ENCODE measurements around the gene FGL2.
"Not testable (repeated sequence)": the region's sequence is repeated elsewhere in the genome, so short reads cannot be mapped to it uniquely, and the experiment has no call there.

The FGL2 gene

DNA sequence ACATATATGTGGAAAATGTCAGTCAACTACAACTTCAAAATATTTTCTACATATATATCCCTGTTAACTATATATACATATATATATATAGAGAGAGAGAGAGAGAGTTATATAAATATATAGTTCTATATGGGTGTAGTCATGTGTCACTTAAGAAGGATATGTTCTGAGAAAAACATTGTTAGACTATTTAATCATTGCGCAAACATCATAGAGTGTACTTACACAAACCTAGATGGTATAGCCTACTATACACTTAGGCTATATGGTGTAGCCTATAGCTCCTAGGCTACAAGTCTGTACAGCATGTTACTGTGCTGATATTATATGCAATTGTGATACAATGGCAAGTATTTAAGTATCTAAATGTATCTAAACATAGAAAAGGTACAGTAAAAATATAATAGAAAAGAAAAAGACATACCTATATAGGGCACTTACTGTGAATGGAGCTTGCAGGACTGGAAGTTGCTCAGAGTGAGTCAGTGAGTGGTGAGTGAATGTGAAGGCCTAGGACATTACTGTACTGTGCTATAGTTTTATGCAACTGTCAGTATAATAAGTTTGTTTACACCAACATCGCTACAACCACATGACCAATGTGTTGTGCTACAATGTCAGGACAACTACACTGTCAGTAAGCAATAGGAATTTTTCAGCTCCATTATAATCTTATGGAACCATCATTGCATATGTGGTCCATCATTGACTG lies 18.0 kb upstream of the FGL2 start:
- no peak overlapping the region for H3K4me3 ChIP-seq (ENCODE audit: low read length)
- DNase-seq (ENCODE audit: low read depth, low spot score) = no peak

DNA sequence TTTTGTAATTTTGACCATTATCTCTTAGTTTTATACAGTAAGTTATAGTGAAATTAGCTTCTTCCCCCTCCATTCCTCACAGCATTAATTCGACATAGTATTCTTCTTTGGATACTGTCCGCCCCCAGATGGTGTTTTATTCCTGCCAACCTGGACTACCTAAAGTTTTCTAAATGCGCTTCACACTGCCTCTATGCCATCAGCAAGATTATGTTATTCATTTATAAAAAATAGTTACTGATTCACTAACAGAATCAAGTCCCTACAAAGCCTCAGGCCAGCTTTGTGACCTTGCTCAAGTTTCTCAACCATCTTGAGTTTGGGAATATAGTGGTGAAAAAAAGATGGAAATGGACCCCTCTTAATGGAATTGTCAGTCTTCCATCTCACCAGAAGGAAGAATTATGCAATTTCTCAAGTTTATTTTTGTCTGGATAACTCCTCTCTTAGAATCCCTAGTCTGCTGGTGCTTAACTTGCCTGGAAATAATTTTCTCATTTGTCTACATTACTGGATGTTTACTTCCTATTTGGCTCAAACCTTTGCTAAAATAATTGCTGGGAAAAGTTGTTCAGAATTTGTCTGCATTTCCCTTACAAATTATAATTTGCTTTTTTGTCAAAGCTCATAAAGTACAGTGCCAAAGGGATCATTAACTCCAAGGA lies 16.7 kb upstream of the FGL2 start:
- no peak overlapping the region for H3K4me3 ChIP-seq (ENCODE audit: low read length)
- DNase-seq (ENCODE audit: low read depth, low spot score) = no peak

DNA sequence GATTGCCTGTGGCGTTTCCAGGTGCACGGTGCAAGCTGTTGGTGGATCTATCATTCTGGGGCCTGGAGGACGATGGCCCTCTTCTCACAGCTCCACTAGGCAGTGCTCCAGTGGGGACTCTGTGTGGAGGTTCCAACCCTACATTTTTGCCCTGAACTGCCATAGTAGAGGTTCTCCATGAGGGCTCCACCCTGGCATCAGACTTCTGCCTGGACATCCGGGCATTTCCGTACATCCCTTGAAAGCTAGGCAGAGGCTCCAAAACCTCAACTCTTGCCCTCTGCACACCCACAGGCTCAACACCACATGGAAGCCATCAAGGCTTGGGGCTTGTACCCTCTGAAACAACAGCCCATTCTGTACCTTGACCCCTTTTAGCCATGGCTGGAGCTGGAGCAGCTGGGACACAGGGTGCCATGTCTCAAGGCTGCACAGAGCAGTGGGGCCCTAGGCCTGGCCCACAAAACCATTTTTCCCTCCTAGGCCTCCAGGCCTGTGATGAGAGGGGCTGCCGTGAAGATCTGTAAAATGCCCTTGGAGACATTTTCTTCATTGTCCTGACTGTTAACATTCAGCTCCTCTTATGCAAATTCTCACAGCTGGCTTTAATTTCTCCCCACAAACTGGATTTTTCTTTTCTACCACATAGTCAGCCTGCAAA lies 10.0 kb upstream of the FGL2 start:
- no peak for DNase-seq (ENCODE audit: low read depth, low spot score)
- H3K4me3 ChIP-seq (ENCODE audit: low read length) = no peak overlapping the region

DNA sequence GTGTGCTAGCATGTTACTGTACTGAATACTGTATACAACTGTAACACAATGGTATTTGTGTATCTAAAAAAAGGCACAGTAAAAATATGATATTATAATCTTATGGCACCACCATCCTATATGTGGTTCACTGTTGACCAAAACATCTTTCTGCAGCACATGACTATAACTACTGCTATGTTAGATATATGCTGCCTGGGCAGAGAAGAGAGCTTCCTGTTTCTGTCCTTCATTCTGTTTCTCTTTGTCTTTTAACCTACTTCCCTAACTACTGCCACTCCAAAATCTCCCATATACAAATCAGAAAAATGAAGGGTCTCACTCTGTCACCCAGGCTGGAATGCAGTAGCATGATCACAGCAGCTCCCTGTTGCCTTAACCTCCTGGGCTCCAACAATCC lies 8.8 kb upstream of the FGL2 start:
- no peak for DNase-seq (ENCODE audit: low read depth, low spot score)
- H3K4me3 ChIP-seq (ENCODE audit: low read length) = no peak overlapping the region

DNA sequence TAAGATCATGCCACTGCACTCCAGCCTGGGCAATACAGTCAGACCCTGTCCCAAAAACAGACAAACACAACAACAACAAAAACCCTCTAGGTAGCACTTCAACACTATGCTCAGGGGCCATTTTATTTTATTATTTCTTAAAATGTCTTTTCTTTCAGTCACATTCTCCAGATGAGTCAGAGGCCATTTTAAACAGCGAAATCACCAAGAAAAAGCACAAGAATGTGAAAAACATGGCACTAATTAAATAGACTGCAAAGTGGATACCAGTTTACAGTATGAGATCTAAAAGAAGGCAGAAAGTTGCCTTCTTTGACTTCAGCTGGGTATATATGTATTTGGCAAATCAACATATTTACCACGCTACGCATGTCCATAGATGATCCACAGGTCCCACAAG lies 6.1 kb upstream of the FGL2 start:
- DNase-seq (ENCODE audit: low read depth, low spot score) = no peak
- H3K4me3 ChIP-seq (ENCODE audit: low read length) = no peak overlapping the region

DNA sequence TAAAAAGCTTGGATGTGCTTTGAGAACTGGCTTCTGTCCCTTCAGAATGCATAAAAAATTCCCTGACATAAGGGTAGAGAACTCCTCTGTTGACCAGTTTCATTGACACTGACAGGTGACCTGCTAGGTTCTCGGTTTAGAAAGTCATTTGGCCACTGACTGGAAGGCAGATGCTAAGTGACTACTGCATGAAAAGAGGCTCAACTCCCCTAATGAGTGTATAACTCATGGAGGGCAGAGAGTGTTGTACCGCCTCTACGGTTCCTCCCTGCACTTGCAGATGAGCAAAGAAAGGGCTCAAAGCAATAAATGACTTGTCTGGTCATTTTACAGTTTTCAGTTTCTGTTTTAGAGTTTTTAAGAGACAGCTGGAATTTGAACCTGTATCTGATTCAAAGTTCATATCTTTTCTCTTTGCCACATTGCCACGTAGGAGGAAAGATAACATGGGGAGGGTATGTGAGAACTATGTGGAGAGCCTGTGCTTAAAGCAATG lies 2.9 kb upstream of the FGL2 start:
- DNase-seq (ENCODE audit: low read depth, low spot score) = no peak
- no peak overlapping the region for H3K4me3 ChIP-seq (ENCODE audit: low read length)

DNA sequence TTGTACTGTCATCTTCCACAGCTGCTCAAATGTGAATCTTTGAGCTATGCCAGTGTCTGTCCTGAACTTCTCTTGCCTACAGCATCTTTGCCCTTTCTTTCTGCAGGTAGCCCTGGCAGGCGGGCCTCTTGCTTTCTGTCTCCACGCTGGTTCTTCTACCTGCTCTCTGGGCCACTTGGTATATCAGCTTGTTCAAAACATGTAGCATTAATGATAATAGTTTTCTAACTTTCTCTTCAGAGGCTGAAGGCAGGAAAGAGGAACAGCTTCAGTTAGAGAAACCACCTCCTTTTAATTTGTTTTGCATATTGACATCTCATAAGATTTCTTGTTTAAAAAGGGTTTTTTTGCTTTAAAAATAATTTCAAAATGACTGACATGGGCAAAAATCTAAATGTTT lies 923 bp upstream of the FGL2 start:
- DNase-seq (ENCODE audit: low read depth, low spot score) = no peak
- H3K4me3 ChIP-seq (ENCODE audit: low read length) = no peak overlapping the region

DNA sequence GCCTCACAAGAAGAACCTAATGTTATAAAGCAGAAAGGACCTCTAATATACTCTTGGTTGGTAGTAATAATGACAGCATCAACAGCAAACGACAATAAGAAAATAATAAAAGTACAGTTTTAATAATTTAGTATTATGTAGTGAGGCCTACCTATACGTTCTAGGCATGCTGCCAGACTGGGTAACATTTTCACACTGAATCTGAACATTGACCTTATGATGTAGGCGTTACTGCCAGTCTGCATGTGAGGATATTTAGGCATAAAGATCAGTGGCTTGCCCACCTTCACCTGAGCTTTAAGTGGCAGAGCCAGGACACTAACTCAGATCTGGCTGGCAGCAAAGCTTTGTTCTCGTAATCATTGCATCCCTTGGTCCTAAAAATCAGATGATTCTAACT lies 2.5 kb downstream of the FGL2 start:
- H3K4me3 ChIP-seq (ENCODE audit: low read length) = no peak overlapping the region
- DNase-seq (ENCODE audit: low read depth, low spot score) = no peak

DNA sequence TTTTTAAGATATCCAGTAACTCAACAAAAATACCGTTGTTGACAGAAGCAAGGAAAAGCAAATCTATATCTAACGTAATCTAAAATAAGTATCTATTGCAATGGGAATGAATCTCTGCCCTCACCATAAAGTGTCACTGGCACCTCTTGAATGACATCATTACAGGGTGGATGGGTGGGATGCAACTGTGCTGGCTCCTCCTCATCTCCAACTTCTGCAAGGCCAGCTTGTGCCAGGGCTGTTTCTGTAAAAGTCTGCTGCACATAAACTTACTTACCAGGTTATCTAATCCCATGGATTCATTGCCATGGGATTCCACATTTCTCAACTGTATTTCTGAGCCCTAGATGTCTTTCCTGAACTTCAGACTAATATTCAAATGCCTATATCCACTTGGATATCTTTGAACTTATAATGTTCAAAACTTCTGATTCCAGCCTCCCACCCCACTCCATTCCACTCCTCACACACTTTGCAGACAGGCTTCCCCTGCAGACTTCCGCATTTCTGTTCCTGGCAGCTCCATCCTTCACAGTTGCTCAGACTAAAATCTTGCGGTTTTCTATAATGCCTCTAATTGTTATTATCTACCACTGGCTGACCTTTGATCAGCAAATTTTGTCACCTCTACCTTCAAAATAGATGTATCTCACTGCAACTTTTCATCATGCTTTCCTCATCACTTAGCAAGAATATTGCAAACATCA lies 10.7 kb downstream of the FGL2 start:
- DNase-seq (ENCODE audit: low read depth, low spot score) = no peak
- no peak overlapping the region for H3K4me3 ChIP-seq (ENCODE audit: low read length)

DNA sequence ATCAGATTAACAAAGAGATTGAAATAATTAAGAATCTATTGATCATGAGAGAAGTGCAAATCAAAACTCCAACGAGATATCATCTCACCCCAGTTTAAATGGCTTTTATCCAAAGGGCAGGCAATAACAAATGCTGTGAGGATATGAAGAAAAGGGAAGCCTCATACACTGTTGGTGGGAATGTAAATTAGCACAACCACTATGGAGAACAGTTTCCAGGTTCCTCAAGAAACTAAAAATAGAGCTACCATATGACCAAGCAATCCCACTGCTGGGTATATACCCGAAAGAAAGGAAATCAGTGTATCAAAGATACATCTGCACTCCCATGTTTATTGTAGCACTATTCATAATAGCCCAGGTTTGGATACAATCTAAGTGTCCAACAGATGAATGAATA lies 13.8 kb downstream of the FGL2 start:
- DNase-seq (ENCODE audit: low read depth, low spot score) = no peak

DNA sequence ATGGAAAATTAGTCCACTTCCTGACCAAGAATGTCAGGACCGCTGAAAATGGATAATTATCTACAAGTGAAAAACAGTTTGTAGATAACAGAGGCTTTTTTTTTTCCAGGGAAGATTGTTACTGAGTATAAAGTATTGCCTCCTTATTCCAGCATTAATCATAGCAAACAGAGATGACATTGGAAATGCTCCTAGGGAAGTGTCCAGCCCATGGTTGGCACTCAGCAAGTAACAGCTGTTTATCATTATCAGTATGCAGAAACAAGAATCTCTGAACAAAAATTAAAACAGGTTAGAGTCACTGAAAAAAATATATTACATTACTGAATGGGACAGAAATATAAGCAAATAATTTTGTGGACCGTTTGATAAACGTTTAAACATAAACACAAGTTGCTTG lies 14.6 kb downstream of the FGL2 start:
- H3K4me3 ChIP-seq (ENCODE audit: low read length) = no peak overlapping the region
- no peak for DNase-seq (ENCODE audit: low read depth, low spot score)

More for the DNA sequence above, 13.8 kb downstream of the FGL2 start:
- H3K4me3 ChIP-seq (ENCODE audit: low read length) = no peak overlapping the region

DNA sequence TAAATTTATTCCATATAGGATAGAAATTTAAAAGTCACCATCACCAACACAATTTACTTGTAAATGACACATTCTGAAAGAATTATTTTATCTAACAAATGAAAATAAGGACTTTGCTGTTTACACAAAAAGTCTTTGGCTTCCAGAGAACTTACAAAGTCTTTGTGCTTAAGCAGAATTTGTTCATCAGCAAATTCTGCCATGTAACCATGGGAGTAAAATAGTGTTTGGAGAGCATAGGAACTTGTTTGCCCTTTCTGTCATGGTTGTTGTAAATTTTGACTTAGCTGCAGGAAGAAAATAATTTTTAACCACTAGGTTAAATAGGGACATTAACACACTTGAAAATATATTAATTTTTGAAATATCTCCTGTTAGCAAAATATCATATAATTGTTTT lies 15.2 kb downstream of the FGL2 start:
- no peak overlapping the region for H3K4me3 ChIP-seq (ENCODE audit: low read length)
- no peak for DNase-seq (ENCODE audit: low read depth, low spot score)

DNA sequence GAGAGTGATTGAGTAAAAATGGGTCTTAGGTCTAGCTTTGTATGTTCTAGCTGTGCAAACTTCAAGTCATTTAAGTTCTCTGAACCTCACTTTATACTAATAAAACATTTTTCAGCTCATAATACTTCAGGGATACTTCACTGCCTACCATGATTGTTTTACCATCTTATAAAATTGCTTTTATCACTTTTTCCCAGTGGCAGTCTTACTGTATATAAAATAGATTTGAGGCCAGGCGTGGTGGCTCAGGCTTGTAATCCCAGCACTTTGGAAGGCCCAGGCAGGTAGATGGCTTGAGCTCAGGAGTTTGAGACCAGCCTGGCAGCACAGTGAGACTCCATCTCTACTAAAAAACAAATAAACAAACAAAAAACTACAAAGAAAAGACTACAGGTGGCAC lies 17.4 kb downstream of the FGL2 start:
- DNase-seq (ENCODE audit: low read depth, low spot score) = no peak
- no peak overlapping the region for H3K4me3 ChIP-seq (ENCODE audit: low read length)

DNA sequence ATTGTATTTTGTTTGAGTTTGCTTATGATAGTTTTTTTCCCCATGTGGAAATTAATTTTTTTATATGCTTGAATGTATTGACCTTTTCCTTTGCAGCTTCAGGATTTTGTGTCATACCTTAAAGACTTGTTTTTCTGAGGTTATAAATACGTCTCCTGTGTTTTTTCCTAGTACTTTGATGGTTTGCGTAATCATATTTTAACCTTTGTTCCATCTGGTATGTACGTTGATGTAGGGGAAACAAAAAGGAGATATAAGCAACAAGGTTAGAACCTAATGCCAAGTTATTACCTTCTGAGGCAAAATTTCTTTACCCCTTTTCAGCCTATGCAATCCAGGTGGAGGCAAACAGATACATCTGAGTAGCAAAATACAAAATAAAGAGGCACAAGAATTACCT lies 17.9 kb downstream of the FGL2 start:
- H3K4me3 ChIP-seq (ENCODE audit: low read length) = no peak overlapping the region
- no peak for DNase-seq (ENCODE audit: low read depth, low spot score)

DNA sequence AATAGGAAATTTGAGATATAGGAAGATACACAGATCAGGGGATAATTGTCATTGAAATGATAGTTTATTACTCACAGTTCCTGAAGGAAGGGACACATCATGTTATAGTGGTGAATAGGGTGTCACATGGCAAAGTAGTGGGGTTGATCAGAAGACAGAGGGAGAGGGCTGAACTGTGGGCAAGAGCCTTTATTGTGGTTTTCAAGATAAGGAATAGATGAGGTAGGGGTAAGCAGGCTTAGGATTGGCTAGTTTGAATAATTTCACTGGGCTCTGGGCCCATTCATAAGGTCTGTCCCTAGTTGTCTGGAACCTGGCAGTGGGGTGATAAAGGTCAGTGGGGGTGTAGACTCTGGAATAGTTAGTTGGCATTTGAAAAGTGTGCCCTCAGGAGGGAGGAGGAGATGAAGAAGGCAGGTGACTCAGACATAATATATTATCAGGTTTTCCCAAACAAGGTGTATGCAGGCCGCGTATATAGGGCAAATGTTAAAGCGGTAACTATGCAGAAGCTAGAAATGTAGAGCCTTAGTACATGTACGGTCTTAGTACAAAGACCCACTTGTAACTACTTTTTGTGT lies 18.5 kb downstream of the FGL2 start:
- DNase-seq (ENCODE audit: low read depth, low spot score) = no peak
- H3K4me3 ChIP-seq (ENCODE audit: low read length) = no peak overlapping the region

DNA sequence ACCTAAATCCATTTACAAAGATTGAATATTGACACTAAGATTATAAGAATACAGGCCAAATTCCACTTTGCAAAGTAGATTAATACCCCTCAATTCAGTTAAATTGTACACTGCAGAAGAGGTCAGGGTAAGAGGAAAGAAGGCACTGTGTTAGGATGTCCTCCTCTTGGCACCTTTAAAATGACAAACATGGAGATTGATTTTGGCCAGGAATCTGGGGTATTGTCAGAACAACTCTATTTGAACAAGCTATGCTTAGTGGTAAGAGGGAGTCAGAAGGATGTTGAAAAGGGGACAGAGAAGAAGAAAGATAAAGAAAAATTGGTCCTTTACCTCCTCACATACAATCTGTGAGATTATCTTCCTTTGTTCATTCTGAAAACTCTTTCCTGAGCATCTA lies 21.6 kb downstream of the FGL2 start:
- not testable (repeated sequence) for H3K4me3 ChIP-seq (ENCODE audit: low read length); DNase-seq (ENCODE audit: low read depth, low spot score)

DNA sequence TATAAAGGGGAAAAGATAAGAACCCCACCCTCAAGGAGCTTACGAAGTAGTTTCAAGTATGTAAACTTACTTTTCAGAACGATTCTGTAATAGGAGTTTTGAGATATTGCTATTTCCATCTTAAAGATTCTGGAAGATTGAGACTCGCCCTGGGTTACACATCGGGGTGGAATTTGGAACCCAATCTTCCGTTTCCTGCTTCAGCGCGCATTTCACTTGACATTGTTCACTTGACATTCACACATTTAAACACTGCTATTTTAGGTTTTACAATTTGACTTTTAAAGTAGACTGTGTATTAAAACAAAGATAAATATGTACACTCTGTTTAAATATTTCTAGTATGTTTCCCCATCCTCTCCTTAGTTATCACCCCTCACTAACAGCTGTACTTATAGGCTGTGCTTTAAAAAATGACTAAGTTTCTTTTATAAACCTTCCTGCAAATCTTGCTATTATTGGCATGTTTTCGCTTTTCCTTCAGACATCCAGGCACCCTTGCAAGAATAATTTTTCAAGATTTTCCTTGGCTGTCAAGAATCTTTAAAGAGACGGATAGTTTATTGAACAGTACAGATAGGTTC lies 22.2 kb downstream of the FGL2 start:
- not testable (repeated sequence) for DNase-seq (ENCODE audit: low read depth, low spot score)

DNA sequence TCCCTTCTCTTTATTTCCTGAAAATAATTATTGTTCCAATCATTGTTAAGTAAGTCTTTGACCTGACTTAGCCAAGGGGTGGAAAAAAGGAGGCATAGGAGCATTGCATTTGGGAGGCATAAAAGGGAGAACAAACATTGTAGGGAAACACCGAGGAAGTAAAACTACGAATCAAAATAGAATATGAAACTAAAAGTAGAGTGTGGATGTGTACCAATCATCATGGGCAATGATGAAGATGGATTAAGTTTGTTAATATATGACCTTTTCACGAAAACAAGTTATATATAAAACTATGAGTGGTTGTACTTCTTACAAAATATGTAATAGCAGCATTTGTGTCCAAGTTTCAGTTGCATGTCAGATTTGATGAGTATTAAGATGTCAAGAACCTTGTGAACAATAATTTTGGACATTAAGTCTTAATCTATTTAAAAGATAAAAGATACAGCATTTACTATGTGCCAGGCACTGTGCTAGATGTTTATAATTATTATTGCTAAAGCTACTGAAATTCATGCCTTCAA lies 24.3 kb downstream of the FGL2 start:
- DNase-seq (ENCODE audit: low read depth, low spot score); H3K4me3 ChIP-seq (ENCODE audit: low read length): not testable (repeated sequence)

More for the DNA sequence above, 22.2 kb downstream of the FGL2 start:
- H3K4me3 ChIP-seq (ENCODE audit: low read length) = not testable (repeated sequence)

DNA sequence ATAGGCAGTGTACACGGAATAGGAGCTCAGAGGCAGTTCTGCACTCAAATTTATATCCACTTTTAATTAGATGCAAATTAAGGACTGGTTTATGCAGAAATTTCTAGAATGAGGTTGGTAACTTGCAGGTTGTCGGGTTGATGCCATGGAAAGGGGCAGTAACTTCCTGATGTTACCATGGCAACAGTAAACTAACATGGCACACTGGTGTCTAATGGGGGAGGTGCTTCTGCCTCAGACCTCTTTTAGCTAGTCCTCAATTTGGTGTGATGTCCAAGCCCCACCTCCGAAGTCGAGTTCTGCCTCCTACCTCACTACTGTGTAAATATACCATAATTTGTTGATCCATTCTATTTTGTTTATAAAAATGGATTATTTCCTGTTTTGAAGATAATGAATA lies 25.2 kb downstream of the FGL2 start:
- H3K4me3 ChIP-seq (ENCODE audit: low read length); DNase-seq (ENCODE audit: low read depth, low spot score): not testable (repeated sequence)

Data from Jurkat, Clone E6-1 (cell line).